SK-N-SH (cell line): ENCODE measurements around the gene TOGARAM2. TPM values are rescaled to one million over a fixed set of nuclear protein-coding genes. Genes with fewer than 3 reads are reported as not detected.

Experiments
- CTCF ChIA-PET: fragments of 300-600, 350-600 bp; formaldehyde crosslinking; extraction: SDS; loops from one replicate; lab custom pipeline; 2021; lab: Yijun Ruan, JAX
- POLR2A ChIA-PET: fragments of 350-600 bp; sonication (Branson Sonifier 250); formaldehyde crosslinking; extraction: SDS; loops from one replicate; lab custom pipeline; 2020; ENCODE audit warnings: antibody characterized with exemption, inconsistent platforms; lab: Yijun Ruan, JAX
- DNase-seq: peaks from one replicate; pipeline ENCODE4 v3.0.0; 2012
- H2AFZ ChIP-seq: fragments of 200-600 bp; sonication (generic); 2 replicates; pipeline ENCODE4 v1.8.1; 2016; ENCODE audit warnings: antibody characterized with exemption, mild to moderate bottlenecking, low read depth
- H3F3A ChIP-seq: fragments of 200-600 bp; sonication (generic); replicated peaks from 2 replicates; pipeline ENCODE3; 2016; ENCODE audit warnings: antibody characterized with exemption, mild to moderate bottlenecking; ENCODE audit not compliant: insufficient read depth
- H3K27ac ChIP-seq, 2 experiments: fragments of 200-500 bp in 1 of 2; fragments of 200-600 bp in 1 of 2; sonication (Bioruptor generic) in 1 of 2; sonication (generic), shearing (Covaris generic) in 1 of 2; 2 replicates each; pipeline versions ENCODE4 v1.5.1 to v1.6.1; 2014 to 2016; ENCODE audit warnings: low read depth in 2 of 2, inconsistent platforms in 1 of 2, low read length in 1 of 2, mild to moderate bottlenecking in 1 of 2, mixed read lengths in 1 of 2
- H3K27me3 ChIP-seq: fragments of 200-600 bp; sonication (generic), shearing (Covaris generic); 2 replicates; pipeline ENCODE4 v1.6.1; 2016; ENCODE audit warnings: mixed run types; ENCODE audit not compliant: insufficient read depth
- H3K36me3 ChIP-seq, 2 experiments: fragments of 200-500 bp in 1 of 2; fragments of 200-600 bp in 1 of 2; sonication (Bioruptor generic) in 1 of 2; sonication (generic) in 1 of 2; replicated peaks in 1 of 2; 2 replicates each; pipeline versions ENCODE3 to v1.5.1; 2014 to 2016; ENCODE audit warnings: low read length in 1 of 2, mild to moderate bottlenecking in 1 of 2; ENCODE audit not compliant: insufficient read depth in 2 of 2, control insufficient read depth in 1 of 2
- H3K4me1 ChIP-seq, 2 experiments: fragments of 200-500 bp in 1 of 2; fragments of 200-600 bp in 1 of 2; sonication (Bioruptor generic) in 1 of 2; sonication (generic), shearing (Covaris generic) in 1 of 2; 2 replicates each; pipeline versions ENCODE4 v1.5.1 to v1.6.1; 2014 to 2016; ENCODE audit warnings: low read depth in 1 of 2, low read length in 1 of 2, mixed run types in 1 of 2; ENCODE audit not compliant: insufficient read depth in 2 of 2, control insufficient read depth in 1 of 2
- H3K4me2 ChIP-seq: fragments of 200-600 bp; sonication (generic), shearing (Covaris generic); 2 replicates; pipeline ENCODE4 v1.6.1; 2017; ENCODE audit warnings: mixed run types
- H3K4me3 ChIP-seq, 2 experiments: fragments of 200-500 bp in 1 of 2; fragments of 200-600 bp in 1 of 2; sonication (Bioruptor generic) in 1 of 2; sonication (generic), shearing (Covaris generic) in 1 of 2; 2 replicates each; pipeline versions ENCODE4 v1.5.1 to v1.8.1; 2014 to 2016; ENCODE audit warnings: low read depth in 2 of 2, inconsistent platforms in 1 of 2, low read length in 1 of 2, mild to moderate bottlenecking in 1 of 2, mixed read lengths in 1 of 2, moderate library complexity in 1 of 2
- H3K79me2 ChIP-seq: fragments of 200-600 bp; sonication (generic); 2 replicates; pipeline ENCODE4 v1.8.1; 2017; ENCODE audit warnings: mild to moderate bottlenecking; ENCODE audit not compliant: insufficient read depth
- H3K9ac ChIP-seq: fragments of 200-600 bp; sonication (generic); 2 replicates; pipeline ENCODE4 v1.6.1; 2017; ENCODE audit warnings: mixed run types
- H3K9me2 ChIP-seq: fragments of 200-600 bp; sonication (generic); 2 replicates; pipeline ENCODE4 v1.6.1; 2017; ENCODE audit warnings: mixed run types
- H3K9me3 ChIP-seq: fragments of 200-600 bp; sonication (generic); 2 replicates; pipeline ENCODE4 v1.6.1; 2017; ENCODE audit warnings: mixed run types, mild to moderate bottlenecking, moderate library complexity
- H4K20me1 ChIP-seq: fragments of 200-600 bp; sonication (generic); 2 replicates; pipeline ENCODE4 v1.6.1; 2017; ENCODE audit warnings: mild to moderate bottlenecking, mixed run types; ENCODE audit not compliant: insufficient read depth
- CHD2 ChIP-seq: fragments of 150-350 bp; IDR thresholded peaks from 2 replicates; pipeline ENCODE4 v1.6.1; 2018; ENCODE audit warnings: low read length; ENCODE audit not compliant: partially characterized antibody
- CTCF ChIP-seq: fragments of 200-600 bp; sonication (generic); IDR thresholded peaks from 2 replicates; pipeline ENCODE4 v1.6.1; 2017; ENCODE audit warnings: antibody characterized with exemption, mild to moderate bottlenecking, moderate library complexity
- ELF1 ChIP-seq: IDR thresholded peaks from 2 replicates; pipeline ENCODE4 v1.4.0; 2012
- EP300 ChIP-seq, 2 experiments: IDR thresholded peaks; 2 replicates each; pipeline versions ENCODE4 v1.4.0 to v1.6.1; 2012; ENCODE audit warnings: borderline replicate concordance in 1 of 2, low read depth in 1 of 2, low read length in 1 of 2
- EZH2phosphoT487 ChIP-seq: fragments of 200-600 bp; sonication (generic); IDR thresholded peaks from 2 replicates; pipeline ENCODE4 v1.6.1; 2017; ENCODE audit warnings: low read depth, mixed run types, mild to moderate bottlenecking, antibody characterized with exemption, moderate library complexity, borderline replicate concordance
- FOXJ3 ChIP-seq: sonication (generic); formaldehyde crosslinking; IDR thresholded peaks from 2 replicates; pipeline ENCODE4 v1.5.1; 2020; ENCODE audit warnings: mild to moderate bottlenecking, missing genetic modification reagents
- FOXM1 ChIP-seq: IDR thresholded peaks from 2 replicates; pipeline ENCODE4 v1.4.0; 2012; ENCODE audit warnings: low read depth, mild to moderate bottlenecking
- GABPA ChIP-seq: IDR thresholded peaks from 2 replicates; pipeline ENCODE4 v1.4.0; 2012; ENCODE audit warnings: low read depth, mild to moderate bottlenecking
- GATA2 ChIP-seq: sonication (generic); formaldehyde crosslinking; IDR thresholded peaks from 2 replicates; pipeline ENCODE4 v1.5.0; 2020; ENCODE audit warnings: mild to moderate bottlenecking, missing genetic modification reagents
- IRF3 ChIP-seq: fragments of 150-350 bp; IDR thresholded peaks from 2 replicates; pipeline ENCODE4 v1.6.1; 2016; ENCODE audit warnings: mild to moderate bottlenecking, low read depth, low read length
- JUND ChIP-seq: IDR thresholded peaks from 2 replicates; pipeline ENCODE4 v1.4.0; 2012
- MAX ChIP-seq: IDR thresholded peaks from 2 replicates; pipeline ENCODE4 v1.4.0; 2012; ENCODE audit warnings: low read depth
- NFIC ChIP-seq: IDR thresholded peaks from 2 replicates; pipeline ENCODE4 v1.4.0; 2012; ENCODE audit warnings: borderline replicate concordance
- NRF1 ChIP-seq: IDR thresholded peaks from 2 replicates; pipeline ENCODE4 v1.6.1; 2012; ENCODE audit warnings: low read depth, mild to moderate bottlenecking, low read length
- RAD21 ChIP-seq: IDR thresholded peaks from 2 replicates; pipeline ENCODE4 v1.6.1; 2012; ENCODE audit warnings: mild to moderate bottlenecking, low read length
- RFX5 ChIP-seq: IDR thresholded peaks from 2 replicates; pipeline ENCODE4 v1.6.1; 2012; ENCODE audit warnings: mild to moderate bottlenecking, improper control_type of control experiment, low read length
- SIN3A ChIP-seq: IDR thresholded peaks from 2 replicates; pipeline ENCODE4 v1.6.1; 2012; ENCODE audit warnings: low read depth, mild to moderate bottlenecking, low read length, moderate library complexity, borderline replicate concordance
- SMC3 ChIP-seq: IDR thresholded peaks from 2 replicates; pipeline ENCODE4 v1.6.1; 2012; ENCODE audit warnings: low read depth, low read length, improper control_type of control experiment
- TAF1 ChIP-seq: IDR thresholded peaks from 2 replicates; pipeline ENCODE4 v1.6.1; 2012; ENCODE audit warnings: low read depth, mild to moderate bottlenecking, low read length, moderate library complexity, borderline replicate concordance
- TCF12 ChIP-seq: IDR thresholded peaks from 2 replicates; pipeline ENCODE4 v1.4.0; 2012
- USF2 ChIP-seq: fragments of 150-350 bp; IDR thresholded peaks from 2 replicates; pipeline ENCODE4 v1.6.1; 2017; ENCODE audit warnings: antibody characterized with exemption, low read length, low read depth, borderline replicate concordance
- YY1 ChIP-seq: IDR thresholded peaks from 2 replicates; pipeline ENCODE4 v1.4.0; 2012; ENCODE audit warnings: low read depth, mild to moderate bottlenecking
- WGBS: methylation state at CpG from one replicate; pipeline ENCODE4 v1.1.6; 2017; ENCODE audit warnings: low lambda C conversion rate; 5-methylcytosine and 5-hydroxymethylcytosine counted together
- polyA plus RNA-seq, 3 experiments: library from polyadenylated mRNA; depleted of rRNA; stranded (reverse); fragments of >200 nt; gene quantifications; 2 replicates each; pipeline ENCODE4 v1.2.3, GENCODE V29; 2012

TOGARAM2 gene
- polyA plus RNA-seq, 1 of the 3 experiments (the other 2 are of a cell fraction), result 0.69 TPM

GRCh38 chr2:29022679-29023078 is 41.6 kb downstream of the TOGARAM2 start:
- Histone ChIP-seq H3K9me3 (no peaks in the 10 kb centered on the region), H3K4me1 (peaks cover 0 to 9% of the 10 kb centered on the region in 2 experiments; a peak in 1 of 4 replicates), H3K9me2 (no peaks in the 10 kb centered on the region), H4K20me1 (no peaks in the 10 kb centered on the region), H3F3A (no peaks in the 10 kb centered on the region)
- TF ChIP-seq EZH2phosphoT487 (no peak), RAD21 (no peak), GABPA (no peak), RFX5 (no peak), SMC3 (no peak), USF2 (no peak), GATA2 (CRISPR knock-in tag) (no peak), JUND (no peak), FOXJ3 (no peak), TCF12 (no peak), IRF3 (no peak), NRF1 (no peak), YY1 (no peak), EP300 (IDR thresholded peaks at IDR 0.05; ENCODE audit: borderline replicate concordance in 1 of 2, low read depth in 1 of 2, low read length in 1 of 2) (no peak), FOXM1 (no peak), ELF1 (no peak), CHD2 (no peak)
- TF ChIP-seq, all 33 proteins: peak for 0
- POLR2A ChIA-PET, result no interaction called here
- Histone ChIP-seq H3K27ac (no peak overlapping the region), H3K36me3 (no peaks in the 10 kb centered on the region), H3K4me3 (no peak overlapping the region), H3K9ac (no peak overlapping the region), H3K79me2 (no peaks in the 10 kb centered on the region), H3K4me2 (no peak overlapping the region), H3K27me3 (peaks cover 9% of the 10 kb centered on the region; the same call in 1 of the 2 replicates), H2AFZ (no peak overlapping the region)
- no peak for DNase-seq
- WGBS, result 81% methylated on average over 6 of the region's 6 CpGs
- CTCF ChIA-PET, result no interaction called here

- Histone ChIP-seq H3K27ac (no peak overlapping the region), H3K9ac (no peak overlapping the region), H3K9me3 (no peaks in the 10 kb centered on the region), H4K20me1 (no peaks in the 10 kb centered on the region), H3K27me3 (peaks cover 9% of the 10 kb centered on the region; the same call in 1 of the 2 replicates), H3F3A (no peaks in the 10 kb centered on the region), H3K9me2 (no peaks in the 10 kb centered on the region), H3K36me3 (no peaks in the 10 kb centered on the region), H3K4me1 (peaks cover 0 to 9% of the 10 kb centered on the region in 2 experiments; a peak in 1 of 4 replicates), H3K4me2 (no peak overlapping the region), H3K4me3 (no peak overlapping the region), H3K79me2 (no peaks in the 10 kb centered on the region), H2AFZ (no peak overlapping the region)
- 44% methylated on average over 4 of the region's 4 CpGs for WGBS
- ChIA-PET CTCF (no interaction called here), POLR2A (no interaction called here)
- DNase-seq, result no peak
- TF ChIP-seq NFIC (no peak), MAX (no peak), RFX5 (no peak), FOXJ3 (no peak), TCF12 (no peak), TAF1 (no peak), EP300 (IDR thresholded peaks at IDR 0.05; ENCODE audit: borderline replicate concordance in 1 of 2, low read depth in 1 of 2, low read length in 1 of 2) (no peak), SIN3A (no peak), RAD21 (no peak), CTCF (no peak), NRF1 (no peak), IRF3 (no peak), JUND (no peak)
Observed at GRCh38 chr2:29023188-29023587, 42.1 kb downstream of the TOGARAM2 start.
